ENCODE data around the gene JMJD1C.

DNA sequence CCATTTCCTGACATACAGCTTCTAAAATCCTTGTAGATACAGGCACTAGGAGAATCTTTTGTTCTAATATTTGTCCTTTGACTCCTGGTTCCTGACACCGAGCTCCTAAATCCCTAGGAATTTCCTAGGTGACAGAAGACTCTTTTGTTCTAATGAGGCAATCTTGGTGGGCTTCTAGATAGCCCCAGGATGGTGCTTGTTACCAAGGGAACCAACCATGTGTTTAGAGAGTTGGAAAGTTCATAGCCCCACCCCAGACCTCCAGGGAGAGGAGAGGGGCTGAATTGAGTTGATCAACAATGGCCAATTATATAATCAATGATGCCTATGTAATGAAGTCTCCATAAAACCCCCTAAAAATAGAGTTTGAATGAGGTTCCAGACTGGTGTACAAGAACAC lies 145.1 kb downstream of the JMJD1C start:
- TF ChIP-seq, protein P1, sequence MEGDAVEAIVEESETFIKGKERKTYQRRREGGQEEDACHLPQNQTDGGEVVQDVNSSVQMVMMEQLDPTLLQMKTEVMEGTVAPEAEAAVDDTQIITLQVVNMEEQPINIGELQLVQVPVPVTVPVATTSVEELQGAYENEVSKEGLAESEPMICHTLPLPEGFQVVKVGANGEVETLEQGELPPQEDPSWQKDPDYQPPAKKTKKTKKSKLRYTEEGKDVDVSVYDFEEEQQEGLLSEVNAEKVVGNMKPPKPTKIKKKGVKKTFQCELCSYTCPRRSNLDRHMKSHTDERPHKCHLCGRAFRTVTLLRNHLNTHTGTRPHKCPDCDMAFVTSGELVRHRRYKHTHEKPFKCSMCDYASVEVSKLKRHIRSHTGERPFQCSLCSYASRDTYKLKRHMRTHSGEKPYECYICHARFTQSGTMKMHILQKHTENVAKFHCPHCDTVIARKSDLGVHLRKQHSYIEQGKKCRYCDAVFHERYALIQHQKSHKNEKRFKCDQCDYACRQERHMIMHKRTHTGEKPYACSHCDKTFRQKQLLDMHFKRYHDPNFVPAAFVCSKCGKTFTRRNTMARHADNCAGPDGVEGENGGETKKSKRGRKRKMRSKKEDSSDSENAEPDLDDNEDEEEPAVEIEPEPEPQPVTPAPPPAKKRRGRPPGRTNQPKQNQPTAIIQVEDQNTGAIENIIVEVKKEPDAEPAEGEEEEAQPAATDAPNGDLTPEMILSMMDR (conservative IDR thresholded peaks at IDR 0.05; ENCODE audit: low read length) = no peak
- TF ChIP-seq EZH2phosphoT487 (IDR thresholded peaks at IDR 0.05; ENCODE audit: borderline replicate concordance, low read depth, low read length) = no peak
